Testis (tissue), 3 donors: ENCODE results near the gene ZMIZ1. TPM values are rescaled to one million over a fixed set of nuclear protein-coding genes. Genes with fewer than 3 reads are reported as not detected.

ENCODE experiments used
- DNase-seq: peaks from one replicate; pipeline ENCODE4 v3.0.0-alpha.2; 2019
- H3K27ac ChIP-seq, 2 donors: fragments of 200-600 bp; sonication (generic); one replicate each; pipeline ENCODE4 v1.5.1; 2019
- H3K27me3 ChIP-seq: fragments of 200-600 bp; sonication (generic); one replicate; pipeline ENCODE4 v1.5.1; 2019
- H3K36me3 ChIP-seq: fragments of 200-600 bp; sonication (generic); one replicate; pipeline ENCODE4 v1.5.1; 2017; ENCODE audit warnings: low read depth; ENCODE audit errors: missing control alignments
- H3K4me1 ChIP-seq: fragments of 200-600 bp; sonication (generic); one replicate; pipeline ENCODE4 v1.5.1; 2019
- H3K4me3 ChIP-seq, 2 donors: fragments of 200-600 bp; sonication (generic); one replicate each; pipeline ENCODE4 v1.5.1; 2017 to 2019
- H3K9me3 ChIP-seq: fragments of 200-600 bp; sonication (generic); one replicate; pipeline ENCODE4 v1.5.1; 2017
- POLR2A ChIP-seq: fragments of 450-650 bp; IDR thresholded peaks from one replicate; pipeline ENCODE4 v1.6.1; 2017; ENCODE audit warnings: antibody characterized with exemption, mild to moderate bottlenecking, moderate library complexity
- WGBS, 2 donors: methylation state at CpG; one replicate each; pipeline ENCODE4 v1.1.5; 2018; 5-methylcytosine and 5-hydroxymethylcytosine counted together
- intact Hi-C: fragments of 100-400 bp; cut with DNase I; formaldehyde crosslinking; loops from one replicate; pipeline ENCODE4 v1.15.1; 2023; ENCODE audit warnings: low total_unique reads
- polyA plus RNA-seq: library from polyadenylated mRNA; stranded (reverse); fragments of 350-450 nt; fragmentation: Illumina TruSeq; extraction: RNeasy Lipid Tissue Mini Kit (QIAGEN cat#74804); gene quantifications from one replicate; pipeline ENCODE4 v1.2.3, GENCODE V29; 2014; ENCODE audit warnings: low read depth, low replicate concordance; ENCODE audit not compliant: insufficient read depth
- total RNA-seq, 2 donors: library from RNA; depleted of rRNA; stranded (reverse); fragments of >200 nt; gene quantifications; one replicate each; pipeline ENCODE4 v1.2.3, GENCODE V29; 2016
- TF ChIP-seq, protein P1 (sequence below), 3 experiments: fragments of 450-650 bp in 2 of 3; fragments of 200-600 bp in 1 of 3; sonication (generic) in 1 of 3; IDR thresholded peaks; one replicate each; pipeline ENCODE4 v1.5.1; 2016 to 2019; ENCODE audit warnings: antibody characterized with exemption in 3 of 3, mild to moderate bottlenecking in 2 of 3, moderate library complexity in 1 of 3

Gene ZMIZ1
- total and polyA plus RNA-seq, 3 donors from 2014 or later, result 15.2 to 22.0 (median 18.8) TPM

GRCh38 chr10:79087721-79088120 is 19.0 kb downstream of the ZMIZ1 start:
- no peak for DNase-seq
- intact Hi-C loops, result no loop called here
- Histone ChIP-seq H3K27ac (no peak overlapping the region), H3K36me3 (no peaks in the 10 kb centered on the region), H3K9me3 (no peaks in the 10 kb centered on the region), H3K4me3 (no peak overlapping the region), H3K27me3 (no peaks in the 10 kb centered on the region), H3K4me1 (peaks cover 29% of the 10 kb centered on the region)
- TF ChIP-seq, protein P1, sequence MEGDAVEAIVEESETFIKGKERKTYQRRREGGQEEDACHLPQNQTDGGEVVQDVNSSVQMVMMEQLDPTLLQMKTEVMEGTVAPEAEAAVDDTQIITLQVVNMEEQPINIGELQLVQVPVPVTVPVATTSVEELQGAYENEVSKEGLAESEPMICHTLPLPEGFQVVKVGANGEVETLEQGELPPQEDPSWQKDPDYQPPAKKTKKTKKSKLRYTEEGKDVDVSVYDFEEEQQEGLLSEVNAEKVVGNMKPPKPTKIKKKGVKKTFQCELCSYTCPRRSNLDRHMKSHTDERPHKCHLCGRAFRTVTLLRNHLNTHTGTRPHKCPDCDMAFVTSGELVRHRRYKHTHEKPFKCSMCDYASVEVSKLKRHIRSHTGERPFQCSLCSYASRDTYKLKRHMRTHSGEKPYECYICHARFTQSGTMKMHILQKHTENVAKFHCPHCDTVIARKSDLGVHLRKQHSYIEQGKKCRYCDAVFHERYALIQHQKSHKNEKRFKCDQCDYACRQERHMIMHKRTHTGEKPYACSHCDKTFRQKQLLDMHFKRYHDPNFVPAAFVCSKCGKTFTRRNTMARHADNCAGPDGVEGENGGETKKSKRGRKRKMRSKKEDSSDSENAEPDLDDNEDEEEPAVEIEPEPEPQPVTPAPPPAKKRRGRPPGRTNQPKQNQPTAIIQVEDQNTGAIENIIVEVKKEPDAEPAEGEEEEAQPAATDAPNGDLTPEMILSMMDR (IDR thresholded peaks at IDR 0.05), result no peak
- no peak for TF ChIP-seq POLR2A
- WGBS, 2 donors, result 70 to 72% methylated on average over 4 to 6 of the region's 6 CpGs

DNA sequence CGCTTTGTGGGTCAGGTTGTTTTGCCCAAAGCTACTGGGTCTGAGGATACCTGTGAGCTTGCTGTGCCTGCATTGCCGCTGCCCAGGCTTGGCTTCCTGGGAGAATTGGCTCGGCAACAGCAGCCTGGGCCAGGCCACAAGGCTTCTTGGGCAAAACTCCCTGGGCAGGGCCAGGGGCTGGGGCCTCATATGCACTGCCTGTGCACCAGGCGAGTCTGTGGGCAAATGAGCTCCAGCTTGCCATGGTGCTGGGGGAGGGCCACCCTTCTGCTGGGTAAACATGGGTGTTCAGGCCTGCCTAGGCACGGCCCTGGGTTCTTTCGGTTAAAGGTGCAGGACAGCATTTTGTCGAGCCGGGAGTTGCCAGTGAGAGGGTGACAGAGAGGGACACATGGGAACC is 19.4 kb downstream of the ZMIZ1 start:
- no peaks in the 10 kb centered on the region for H3K36me3 ChIP-seq
- H3K4me3 ChIP-seq, result no peak overlapping the region
- no peak overlapping the region for H3K27ac ChIP-seq
- intact Hi-C loops, result no loop called here
- no peaks in the 10 kb centered on the region for H3K9me3 ChIP-seq
- peaks cover 29% of the 10 kb centered on the region for H3K4me1 ChIP-seq
- DNase-seq, result no peak
- no peak for TF ChIP-seq POLR2A
- TF ChIP-seq, protein P1 (IDR thresholded peaks at IDR 0.05), result no peak
- WGBS, 2 donors, result 88 to 93% methylated on average over 5 to 8 of the region's 8 CpGs
- no peaks in the 10 kb centered on the region for H3K27me3 ChIP-seq

GRCh38 chr10:79088613-79089355 is 20.0 kb downstream of the ZMIZ1 start:
- Histone ChIP-seq H3K9me3 (no peaks in the 10 kb centered on the region), H3K27ac (no peak overlapping the region), H3K27me3 (no peaks in the 10 kb centered on the region), H3K4me1 (peaks cover 29% of the 10 kb centered on the region), H3K4me3 (no peak overlapping the region), H3K36me3 (no peaks in the 10 kb centered on the region)
- TF ChIP-seq, protein P1 (IDR thresholded peaks at IDR 0.05), result no peak
- no peak for TF ChIP-seq POLR2A
- DNase-seq, result no peak
- 86 to 88% methylated on average over 13 to 15 of the region's 15 CpGs for WGBS, 2 donors
- intact Hi-C loops, result no loop called here

GRCh38 chr10:79089632-79090031 is 20.9 kb downstream of the ZMIZ1 start:
- intact Hi-C loops, result no loop called here
- no peak for DNase-seq

More at GRCh38 chr10:79089632-79090031, 20.9 kb downstream of the ZMIZ1 start:
- Histone ChIP-seq H3K4me1 (peaks cover 28% of the 10 kb centered on the region), H3K27me3 (no peaks in the 10 kb centered on the region), H3K27ac (no peak overlapping the region), H3K4me3 (no peak overlapping the region), H3K9me3 (no peaks in the 10 kb centered on the region), H3K36me3 (no peaks in the 10 kb centered on the region)
- WGBS, 2 donors, result 84 to 95% methylated on average over 6 to 8 of the region's 8 CpGs
- TF ChIP-seq, protein P1 (IDR thresholded peaks at IDR 0.05), result no peak
- TF ChIP-seq POLR2A, result no peak
